Tibial nerve (tissue), 4 donors: ENCODE data around the gene GAL. TPM values are rescaled to one million over a fixed set of nuclear protein-coding genes. Genes with fewer than 3 reads are reported as not detected.

ENCODE experiments used
- DNase-seq, 2 donors: peaks; one replicate each; pipeline ENCODE4 v3.0.0-alpha.2; 2019; ENCODE audit warnings: low spot score in 2 of 2
- H3K27ac ChIP-seq, 4 donors: fragments of 200-600 bp; sonication (generic) in 3 of 4; one replicate each; pipeline ENCODE4 v1.5.1; 2017 to 2019; ENCODE audit warnings: mild to moderate bottlenecking in 1 of 4
- H3K27me3 ChIP-seq, 2 donors: fragments of 200-600 bp; sonication (generic) in 1 of 2; one replicate each; pipeline versions ENCODE4 v1.5.1 to v1.6.0; 2017 to 2019
- H3K36me3 ChIP-seq, 3 donors: fragments of 200-600 bp; sonication (generic); one replicate each; pipeline ENCODE4 v1.5.1; 2018 to 2019
- H3K4me1 ChIP-seq, 4 donors: fragments of 200-600 bp; sonication (generic) in 3 of 4; one replicate each; pipeline ENCODE4 v1.5.1; 2017 to 2019
- H3K4me3 ChIP-seq, 4 donors: fragments of 200-600 bp; sonication (generic) in 3 of 4; one replicate each; pipeline ENCODE4 v1.5.1; 2017 to 2019; ENCODE audit warnings: mild to moderate bottlenecking in 1 of 4, moderate library complexity in 1 of 4
- H3K9me3 ChIP-seq, 4 donors: fragments of 200-600 bp; sonication (generic) in 3 of 4; one replicate each; pipeline ENCODE4 v1.5.1; 2017 to 2019
- EP300 ChIP-seq, 2 donors: sonication (generic); formaldehyde crosslinking; IDR thresholded peaks; one replicate each; pipeline ENCODE4 v1.6.1; 2017; ENCODE audit warnings: antibody characterized with exemption in 2 of 2, mild to moderate bottlenecking in 1 of 2
- POLR2A ChIP-seq, 2 donors: fragments of 450-650 bp; IDR thresholded peaks; one replicate each; pipeline ENCODE4 v1.6.1; 2017; ENCODE audit warnings: antibody characterized with exemption in 2 of 2, mild to moderate bottlenecking in 2 of 2, moderate library complexity in 2 of 2
- WGBS, 2 donors: methylation state at CpG; one replicate each; pipeline ENCODE4 v1.1.5; 2018; 5-methylcytosine and 5-hydroxymethylcytosine counted together
- total RNA-seq, 4 donors: library from RNA; depleted of rRNA; stranded (reverse); fragments of >200 nt; gene quantifications; one replicate each; pipeline ENCODE4 v1.1.0, GENCODE V29; 2016
- TF ChIP-seq, protein P1 (sequence below), 5 experiments: fragments of 200-600 bp in 3 of 5; fragments of 450-650 bp in 2 of 5; sonication (generic) in 3 of 5; IDR thresholded peaks; one replicate each; pipeline ENCODE4 v1.5.1; 2016 to 2019; ENCODE audit warnings: antibody characterized with exemption in 5 of 5, mild to moderate bottlenecking in 3 of 5, moderate library complexity in 2 of 5

GAL gene
- total RNA-seq, 4 donors from 2014 or later, result 3.3 TPM; not detected in 3

DNA sequence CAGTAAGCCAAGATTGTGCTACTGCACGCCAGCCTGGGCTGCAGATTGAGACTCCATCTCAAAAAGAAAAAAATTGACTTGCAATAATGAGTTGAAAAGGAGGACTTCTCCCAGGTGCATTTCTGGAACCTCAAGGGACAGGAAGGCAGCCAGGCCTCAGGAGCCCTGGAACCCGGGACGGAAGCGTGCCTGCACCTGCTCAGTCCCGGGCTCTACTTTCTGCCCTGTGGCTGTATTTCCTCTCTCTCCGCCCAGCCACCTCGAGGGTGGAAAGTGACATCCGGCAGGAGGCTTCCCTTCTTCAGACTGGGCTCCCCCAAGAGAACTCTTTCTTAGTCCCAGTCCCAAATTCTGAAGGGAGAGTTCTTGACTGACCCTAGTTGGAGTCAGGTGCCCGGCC, 20.2 kb upstream of the GAL start:
- H3K36me3 ChIP-seq, result no peaks in the 10 kb centered on the region
- H3K4me3 ChIP-seq, result no peak overlapping the region
- no peak for DNase-seq
- H3K27me3 ChIP-seq, result peaks cover 0 to 30% of the 10 kb centered on the region in 2 donors
- no peak overlapping the region for H3K27ac ChIP-seq
- H3K9me3 ChIP-seq, result no peaks in the 10 kb centered on the region
- TF ChIP-seq POLR2A (IDR thresholded peaks at IDR 0.05), result no peak
- no peak for TF ChIP-seq EP300 (IDR thresholded peaks at IDR 0.05)
- TF ChIP-seq, protein P1, sequence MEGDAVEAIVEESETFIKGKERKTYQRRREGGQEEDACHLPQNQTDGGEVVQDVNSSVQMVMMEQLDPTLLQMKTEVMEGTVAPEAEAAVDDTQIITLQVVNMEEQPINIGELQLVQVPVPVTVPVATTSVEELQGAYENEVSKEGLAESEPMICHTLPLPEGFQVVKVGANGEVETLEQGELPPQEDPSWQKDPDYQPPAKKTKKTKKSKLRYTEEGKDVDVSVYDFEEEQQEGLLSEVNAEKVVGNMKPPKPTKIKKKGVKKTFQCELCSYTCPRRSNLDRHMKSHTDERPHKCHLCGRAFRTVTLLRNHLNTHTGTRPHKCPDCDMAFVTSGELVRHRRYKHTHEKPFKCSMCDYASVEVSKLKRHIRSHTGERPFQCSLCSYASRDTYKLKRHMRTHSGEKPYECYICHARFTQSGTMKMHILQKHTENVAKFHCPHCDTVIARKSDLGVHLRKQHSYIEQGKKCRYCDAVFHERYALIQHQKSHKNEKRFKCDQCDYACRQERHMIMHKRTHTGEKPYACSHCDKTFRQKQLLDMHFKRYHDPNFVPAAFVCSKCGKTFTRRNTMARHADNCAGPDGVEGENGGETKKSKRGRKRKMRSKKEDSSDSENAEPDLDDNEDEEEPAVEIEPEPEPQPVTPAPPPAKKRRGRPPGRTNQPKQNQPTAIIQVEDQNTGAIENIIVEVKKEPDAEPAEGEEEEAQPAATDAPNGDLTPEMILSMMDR (IDR thresholded peaks at IDR 0.05), result no peak
- peaks cover 0 to 9% (median 4%) of the 10 kb centered on the region in 4 donors for H3K4me1 ChIP-seq
- WGBS, 2 donors, result 87 to 92% methylated on average over 9 of the region's 9 CpGs

DNA sequence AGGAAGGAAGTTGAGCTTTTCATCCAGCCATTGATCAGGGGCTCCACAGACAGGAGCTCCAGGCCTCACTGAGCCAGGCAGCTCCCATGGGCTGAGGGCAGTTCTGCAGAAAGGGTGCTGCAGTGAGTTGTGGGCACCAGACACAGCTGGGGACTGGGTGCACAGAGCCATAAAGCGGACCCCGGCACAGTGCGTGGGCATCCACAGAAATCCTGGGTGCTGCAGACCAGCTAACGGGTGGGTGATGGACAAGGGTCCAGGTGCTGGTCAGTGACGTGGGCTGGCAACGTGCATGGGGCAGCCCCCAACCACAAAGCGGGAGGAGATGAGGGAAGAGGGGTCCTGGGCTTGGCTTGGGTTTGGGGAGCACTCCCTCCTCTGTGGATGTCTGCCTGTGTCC, 19.4 kb upstream of the GAL start:
- 90 to 92% methylated on average over 6 to 7 of the region's 7 CpGs for WGBS, 2 donors
- Histone ChIP-seq H3K4me3 (no peak overlapping the region), H3K27me3 (peaks cover 0 to 30% of the 10 kb centered on the region in 2 donors), H3K4me1 (peaks cover 0 to 1% (median 0%) of the 10 kb centered on the region in 4 donors), H3K27ac (no peak overlapping the region), H3K9me3 (no peaks in the 10 kb centered on the region), H3K36me3 (no peaks in the 10 kb centered on the region)
- TF ChIP-seq, protein P1 (IDR thresholded peaks at IDR 0.05), result no peak
- TF ChIP-seq POLR2A (IDR thresholded peaks at IDR 0.05) (no peak), EP300 (IDR thresholded peaks at IDR 0.05) (no peak)
- DNase-seq, result no peak

DNA sequence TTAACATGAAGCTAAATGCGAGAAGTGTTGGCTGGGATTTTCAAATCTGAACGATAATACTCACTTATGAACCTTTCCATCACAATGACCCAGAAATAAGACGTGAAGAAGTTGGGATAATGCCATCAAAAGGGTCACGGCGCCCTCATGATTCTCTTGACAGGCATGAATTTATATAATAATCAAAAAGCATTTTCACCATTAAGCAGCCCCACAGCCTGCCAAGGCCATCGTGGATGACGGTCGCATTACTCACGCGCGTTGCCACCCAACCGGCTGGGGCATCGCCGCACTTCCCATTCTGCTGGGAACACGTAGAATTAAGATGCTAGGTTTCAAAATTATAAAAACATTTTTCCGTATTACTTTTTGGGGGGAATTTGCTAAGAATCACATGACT, 18.9 kb upstream of the GAL start:
- Histone ChIP-seq H3K4me3 (no peak overlapping the region), H3K4me1 (no peaks in the 10 kb centered on the region), H3K9me3 (peaks cover 0 to 3% (median 0%) of the 10 kb centered on the region in 4 donors), H3K36me3 (no peaks in the 10 kb centered on the region), H3K27me3 (peaks cover 0 to 30% of the 10 kb centered on the region in 2 donors), H3K27ac (no peak overlapping the region)
- no peak for DNase-seq
- WGBS, 2 donors, result 78 to 85% methylated on average over 16 of the region's 16 CpGs
- TF ChIP-seq EP300 (IDR thresholded peaks at IDR 0.05) (no peak), POLR2A (IDR thresholded peaks at IDR 0.05) (no peak)
- TF ChIP-seq, protein P1 (IDR thresholded peaks at IDR 0.05), result no peak

DNA sequence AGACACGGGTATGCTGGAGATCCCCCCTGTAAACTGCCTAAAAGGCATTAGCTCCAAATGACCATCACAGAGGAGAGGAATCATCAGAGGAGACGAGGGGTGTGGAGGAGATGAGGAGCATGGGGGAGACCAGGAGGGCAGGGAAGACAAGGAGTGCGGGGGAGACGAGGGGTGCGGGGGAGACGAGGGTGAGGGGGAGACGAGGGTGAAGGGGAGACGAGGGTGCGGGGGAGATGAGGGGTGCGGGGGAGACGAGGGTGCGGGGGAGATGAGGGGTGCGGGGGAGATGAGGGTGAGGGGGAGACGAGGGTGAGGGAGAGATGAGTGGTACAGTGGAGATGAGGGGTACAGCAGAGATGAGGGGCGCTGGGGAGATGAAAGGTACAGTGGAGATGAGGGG, 17.5 kb upstream of the GAL start:
- Histone ChIP-seq H3K9me3 (peaks cover 0 to 9% (median 0%) of the 10 kb centered on the region in 4 donors), H3K27ac (no peak overlapping the region), H3K4me1 (no peaks in the 10 kb centered on the region), H3K36me3 (no peaks in the 10 kb centered on the region), H3K4me3 (no peak overlapping the region), H3K27me3 (peaks cover 0 to 30% of the 10 kb centered on the region in 2 donors)
- DNase-seq, result no peak
- 57 to 74% methylated on average over 9 to 14 of the region's 15 CpGs for WGBS, 2 donors
- TF ChIP-seq POLR2A (IDR thresholded peaks at IDR 0.05), result no peak
- TF ChIP-seq, protein P1 (IDR thresholded peaks at IDR 0.05), result no peak

DNA sequence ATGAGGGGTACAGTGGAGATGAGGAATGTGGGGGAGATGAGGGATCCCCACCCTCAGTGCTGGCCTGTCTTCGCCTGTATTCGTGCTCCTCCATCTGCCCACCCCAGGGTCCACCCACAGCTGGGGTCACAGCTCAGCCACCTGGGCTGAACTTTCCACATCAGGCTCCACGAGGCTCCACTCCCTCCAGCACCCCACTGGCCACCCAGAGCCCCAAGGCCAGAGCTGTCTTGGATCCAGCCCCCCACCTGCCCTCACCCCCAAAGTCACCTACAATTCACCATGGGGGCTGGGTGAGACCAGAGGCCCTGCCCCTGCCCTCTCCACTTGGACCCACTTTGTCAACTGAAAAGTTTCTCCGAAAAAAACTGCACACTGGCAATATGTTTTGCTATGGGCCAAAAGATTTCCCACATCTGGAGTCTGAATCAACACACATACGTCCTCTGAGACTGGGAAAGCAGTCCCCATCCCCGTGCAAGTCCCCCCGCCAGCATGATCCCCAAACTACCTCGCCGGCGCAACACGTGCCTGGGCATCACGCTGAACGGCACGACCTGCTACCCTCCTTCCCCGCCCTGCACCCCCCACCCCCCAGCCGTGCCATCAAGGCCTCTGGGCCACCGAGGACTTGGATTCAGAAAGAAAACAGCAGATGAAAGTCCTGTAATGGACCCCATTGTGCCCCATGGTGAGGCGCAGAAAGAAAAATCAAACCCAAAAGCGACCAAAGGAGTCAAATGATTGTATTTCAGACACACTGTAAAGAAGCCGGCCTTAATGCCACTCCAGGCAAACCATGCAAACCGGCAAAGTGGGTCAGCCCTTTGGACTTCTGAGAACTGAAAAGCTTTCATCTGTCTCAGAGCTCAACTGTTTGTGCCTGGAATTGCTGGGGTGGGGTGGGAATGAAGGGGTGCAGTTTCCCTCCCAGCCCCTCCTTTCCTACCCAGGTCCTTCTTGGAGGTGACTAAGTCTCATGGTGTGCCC, 16.5 kb upstream of the GAL start:
- TF ChIP-seq POLR2A (IDR thresholded peaks at IDR 0.05) (no peak), EP300 (IDR thresholded peaks at IDR 0.05) (no peak)
- TF ChIP-seq, protein P1 (IDR thresholded peaks at IDR 0.05), result no peak
- DNase-seq, result no peak
- Histone ChIP-seq H3K9me3 (peaks cover 0 to 9% (median 0%) of the 10 kb centered on the region in 4 donors), H3K4me1 (no peaks in the 10 kb centered on the region), H3K27ac (no peak overlapping the region), H3K4me3 (no peak overlapping the region), H3K27me3 (peaks cover 0 to 30% of the 10 kb centered on the region in 2 donors), H3K36me3 (no peaks in the 10 kb centered on the region)
- 67 to 71% methylated on average over 21 of the region's 21 CpGs for WGBS, 2 donors
